HCT116 (cell line): ENCODE results near the gene AMBP. TPM values are rescaled to one million over a fixed set of nuclear protein-coding genes. Genes with fewer than 3 reads are reported as not detected.

Source experiments
- ATAC-seq: fragments of 200-7000 bp; cut with Tn5 transposase; 2 replicates; pipeline ENCODE4 v1.9.1; 2020; ENCODE audit warnings: mild to moderate bottlenecking, moderate library complexity
- BruUV-seq: library from RNA; stranded (reverse); fragments of 400-500 nt; replicated peaks from 2 replicates; lab custom pipeline; 2021; lab: Mats Ljungman, UMichigan
- CTCF ChIA-PET: fragments of 300-600 bp; sonication (Branson Sonifier 250); formaldehyde crosslinking; loops from one replicate; lab custom pipeline; 2021; ENCODE audit warnings: antibody characterized with exemption; lab: Charles Lee
- POLR2A ChIA-PET: fragments of 300-600, 350-600 bp; sonication (Branson Sonifier 250); formaldehyde crosslinking; loops from one replicate; lab custom pipeline; 2021; ENCODE audit warnings: antibody characterized with exemption; lab: Charles Lee
- RAD21 ChIA-PET, 2 experiments: fragments of 300-600 bp; sonication (Branson Sonifier 250); formaldehyde crosslinking; loops; one replicate each; lab custom pipeline; 2023; ENCODE audit warnings: low total read pairs in 2 of 2; ENCODE audit not compliant: uncharacterized antibody in 2 of 2, unreplicated experiment in 2 of 2, low non-redundant PET in 1 of 2; lab: Charles Lee
- DNase-seq: peaks from one replicate; pipeline ENCODE4 v3.0.0-alpha.2; 2010; ENCODE audit warnings: low read depth, low spot score
- H2AFZ ChIP-seq: fragments of 200-600 bp; shearing (Covaris generic), sonication (generic); 2 replicates; pipeline ENCODE4 v1.6.1; 2017; ENCODE audit warnings: low read depth, mixed run types, mixed read lengths, antibody characterized with exemption, low read length; ENCODE audit not compliant: poor library complexity, severe bottlenecking
- H3K27ac ChIP-seq: 2 replicates; pipeline ENCODE4 v1.5.1; 2012; ENCODE audit warnings: low read depth, low read length
- H3K27me3 ChIP-seq: fragments of 200-600 bp; sonication (generic); 2 replicates; pipeline ENCODE4 v1.6.1; 2016; ENCODE audit warnings: mixed run types, low read length, mixed read lengths; ENCODE audit not compliant: insufficient read depth
- H3K36me3 ChIP-seq, 2 experiments: fragments of 200-500 bp in 1 of 2; fragments of 200-600 bp in 1 of 2; sonication (Bioruptor generic) in 1 of 2; sonication (generic) in 1 of 2; 2 replicates each; pipeline versions ENCODE4 v1.5.1 to v1.6.1; 2014 to 2016; ENCODE audit warnings: low read length in 2 of 2, inconsistent platforms in 1 of 2, mixed read lengths in 1 of 2, mixed run types in 1 of 2; ENCODE audit not compliant: insufficient read depth in 2 of 2, control insufficient read depth in 1 of 2
- H3K4me1 ChIP-seq, 2 experiments: fragments of 200-600 bp in 1 of 2; sonication (generic) in 1 of 2; 2 replicates each; pipeline versions ENCODE4 v1.5.1 to v1.6.1; 2012 to 2017; ENCODE audit warnings: low read length in 2 of 2, inconsistent platforms in 1 of 2, mild to moderate bottlenecking in 1 of 2, mixed read lengths in 1 of 2, mixed run types in 1 of 2, moderate library complexity in 1 of 2; ENCODE audit not compliant: insufficient read depth in 2 of 2, control insufficient read depth in 1 of 2
- H3K4me2 ChIP-seq: fragments of 200-600 bp; sonication (generic); 2 replicates; pipeline ENCODE4 v1.6.1; 2017; ENCODE audit warnings: mixed run types, low read length, mixed read lengths
- H3K4me3 ChIP-seq, 2 experiments: fragments of 200-600 bp in 1 of 2; sonication (generic) in 1 of 2; replicated peaks in 1 of 2; 2 replicates each; pipeline ENCODE4 v1.5.1; 2011 to 2016; ENCODE audit warnings: low read length in 2 of 2, control low read depth in 1 of 2, low read depth in 1 of 2, mild to moderate bottlenecking in 1 of 2, mixed read lengths in 1 of 2, mixed run types in 1 of 2
- H3K79me2 ChIP-seq: fragments of 200-600 bp; sonication (generic); 2 replicates; pipeline ENCODE4 v1.6.1; 2017; ENCODE audit warnings: mild to moderate bottlenecking, mixed run types, low read length, moderate library complexity, mixed read lengths; ENCODE audit not compliant: insufficient read depth
- H3K9ac ChIP-seq: fragments of 200-600 bp; sonication (generic); 2 replicates; pipeline ENCODE4 v1.6.1; 2016; ENCODE audit warnings: low read length, mixed read lengths
- H3K9me2 ChIP-seq: fragments of 200-600 bp; sonication (generic), shearing (Covaris generic); 2 replicates; pipeline ENCODE4 v1.6.1; 2017; ENCODE audit warnings: mixed run types, mild to moderate bottlenecking, moderate library complexity; ENCODE audit not compliant: insufficient read depth
- H3K9me3 ChIP-seq, 2 experiments: fragments of 200-500 bp in 1 of 2; fragments of 200-600 bp in 1 of 2; sonication (Bioruptor generic) in 1 of 2; sonication (generic) in 1 of 2; 2 replicates each; pipeline ENCODE4 v1.6.1; 2014 to 2017; ENCODE audit warnings: low read length in 2 of 2, mixed read lengths in 2 of 2, inconsistent platforms in 1 of 2, low read depth in 1 of 2, mild to moderate bottlenecking in 1 of 2, mixed run types in 1 of 2, moderate library complexity in 1 of 2; ENCODE audit not compliant: control insufficient read depth in 1 of 2, insufficient read depth in 1 of 2
- H4K20me1 ChIP-seq: fragments of 200-600 bp; sonication (generic), shearing (Covaris generic); 2 replicates; pipeline ENCODE4 v1.6.1; 2017; ENCODE audit warnings: mixed run types, mild to moderate bottlenecking, moderate library complexity; ENCODE audit not compliant: insufficient read depth
- ATF3 ChIP-seq: IDR thresholded peaks from 2 replicates; pipeline ENCODE4 v1.6.1; 2012
- CBX3 ChIP-seq: IDR thresholded peaks from 2 replicates; pipeline ENCODE4 v1.6.1; 2012; ENCODE audit warnings: low read depth
- CEBPB ChIP-seq: IDR thresholded peaks from 2 replicates; pipeline ENCODE4 v1.6.1; 2012; ENCODE audit warnings: low read depth
- CTCF ChIP-seq, 3 experiments: fragments of 200-600 bp in 1 of 3; sonication (generic) in 1 of 3; IDR thresholded peaks in 2 of 3; conservative IDR thresholded peaks in 1 of 3; 2 replicates each; pipeline ENCODE4 v1.5.1; 2012 to 2017; ENCODE audit warnings: low read depth in 2 of 3, low read length in 2 of 3, antibody characterized with exemption in 1 of 3, borderline replicate concordance in 1 of 3, control low read depth in 1 of 3, mild to moderate bottlenecking in 1 of 3, mixed read lengths in 1 of 3, mixed run types in 1 of 3, moderate library complexity in 1 of 3; ENCODE audit not compliant: insufficient read depth in 1 of 3
- EGR1 ChIP-seq: IDR thresholded peaks from 2 replicates; pipeline ENCODE4 v1.6.1; 2012; ENCODE audit warnings: low read depth
- ELF1 ChIP-seq: IDR thresholded peaks from 2 replicates; pipeline ENCODE4 v1.6.1; 2012; ENCODE audit warnings: low read depth, borderline replicate concordance
- EZH2 ChIP-seq: fragments of 200-600 bp; sonication (generic); IDR thresholded peaks from 2 replicates; pipeline ENCODE4 v1.6.1; 2017; ENCODE audit warnings: antibody characterized with exemption, mixed run types
- EZH2phosphoT487 ChIP-seq: fragments of 200-600 bp; IDR thresholded peaks from 2 replicates; pipeline ENCODE4 v1.6.1; 2018; ENCODE audit warnings: antibody characterized with exemption, borderline replicate concordance
- FOSL1 ChIP-seq: IDR thresholded peaks from 2 replicates; pipeline ENCODE4 v1.6.1; 2012; ENCODE audit warnings: low read depth
- JUND ChIP-seq: IDR thresholded peaks from 2 replicates; pipeline ENCODE4 v1.6.1; 2012
- POLR2A ChIP-seq: IDR thresholded peaks from 2 replicates; pipeline ENCODE4 v1.7.0; 2011; ENCODE audit warnings: borderline replicate concordance; ENCODE audit not compliant: insufficient read depth, insufficient read length; ENCODE audit errors: extremely low read depth
- RAD21 ChIP-seq: IDR thresholded peaks from 2 replicates; pipeline ENCODE4 v1.6.1; 2012; ENCODE audit warnings: low read depth, mild to moderate bottlenecking
- SIN3A ChIP-seq: IDR thresholded peaks from 2 replicates; pipeline ENCODE4 v1.6.1; 2012; ENCODE audit warnings: low read depth
- SP1 ChIP-seq: IDR thresholded peaks from 2 replicates; pipeline ENCODE4 v1.6.1; 2012; ENCODE audit warnings: low read depth
- SRF ChIP-seq: IDR thresholded peaks from 2 replicates; pipeline ENCODE4 v1.6.1; 2012; ENCODE audit warnings: low read depth
- TCF7L2 ChIP-seq: IDR thresholded peaks from 2 replicates; pipeline ENCODE4 v1.7.0; 2011; ENCODE audit warnings: borderline replicate concordance, inconsistent platforms; ENCODE audit not compliant: insufficient read depth, insufficient read length; ENCODE audit errors: extremely low read depth
- ZFX ChIP-seq: fragments of 450-650 bp; IDR thresholded peaks from 2 replicates; pipeline ENCODE4 v1.6.1; 2017
- ZNF274 ChIP-seq: fragments of 200-500 bp; sonication (Bioruptor generic); IDR thresholded peaks from 2 replicates; pipeline ENCODE4 v1.6.1; 2014; ENCODE audit warnings: mild to moderate bottlenecking, low read depth, low read length, inconsistent platforms
- intact Hi-C: fragments of 100-400 bp; cut with micrococcal nuclease; formaldehyde crosslinking; loops from 2 replicates; pipeline ENCODE4 v1.10.0; 2022
- total RNA-seq: library from RNA; stranded (reverse); gene quantifications from one replicate; pipeline ENCODE4 v1.2.1, GENCODE V29; 2021; ENCODE audit not compliant: unreplicated experiment
- TF ChIP-seq, protein P1 (sequence below): IDR thresholded peaks from 2 replicates; pipeline ENCODE4 v1.6.1; 2012
- TF ChIP-seq, protein P2 (sequence below): IDR thresholded peaks from 2 replicates; pipeline ENCODE4 v1.6.1; 2011; ENCODE audit warnings: mild to moderate bottlenecking, low read length, moderate library complexity; ENCODE audit not compliant: insufficient replicate concordance; ENCODE audit errors: extremely low read depth

The AMBP gene
- total RNA-seq, 1 experiment from 2014 or later = 1.9 TPM

DNA sequence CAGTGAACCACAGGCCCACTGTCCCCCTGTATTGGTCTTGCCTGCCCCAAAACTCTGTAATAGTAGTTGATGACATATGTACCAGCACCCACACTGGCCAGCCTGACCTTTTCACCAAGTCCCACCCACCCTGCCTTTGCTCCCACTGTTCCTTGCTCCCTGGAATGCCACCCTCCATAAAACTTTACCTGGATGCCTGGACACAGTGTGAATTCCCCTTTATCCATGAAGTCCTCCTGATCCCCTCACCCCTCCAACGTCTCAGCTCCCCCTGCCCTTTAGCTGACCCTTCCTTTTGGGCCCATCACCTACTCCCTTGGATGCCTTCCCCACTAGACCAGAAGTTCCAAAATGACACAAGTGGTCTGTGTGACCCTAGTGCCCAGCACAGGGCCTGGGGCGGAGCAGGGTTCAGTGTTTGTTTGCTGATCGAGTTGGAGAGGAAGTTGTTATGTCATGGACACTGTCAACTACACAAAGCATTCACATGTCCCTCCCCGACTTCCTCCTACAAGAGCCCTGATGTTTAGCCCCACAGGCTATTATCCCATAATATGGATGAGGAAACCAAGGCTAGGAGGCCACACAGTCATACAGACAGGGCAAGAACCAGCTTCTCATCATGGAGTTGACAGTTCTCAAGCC is 16.1 kb downstream of the AMBP start:
- Histone ChIP-seq H2AFZ (no peak overlapping the region), H3K27me3 (0 out of 2 replicates have a peak, but pooled peaks cover 8% of the 10 kb centered on the region), H3K4me3 (no peak overlapping the region), H3K9me2 (no peaks in the 10 kb centered on the region), H4K20me1 (no peaks in the 10 kb centered on the region), H3K4me2 (no peak overlapping the region), H3K79me2 (no peaks in the 10 kb centered on the region), H3K27ac (no peak overlapping the region), H3K36me3 (no peaks in the 10 kb centered on the region), H3K9me3 (no peaks in the 10 kb centered on the region), H3K9ac (no peak overlapping the region), H3K4me1 (no peaks in the 10 kb centered on the region)
- TF ChIP-seq ELF1 (no peak), EZH2 (no peak), FOSL1 (no peak), SP1 (no peak), ZFX (no peak), TCF7L2 (no peak), EZH2phosphoT487 (no peak), ATF3 (no peak), CTCF (IDR thresholded peaks at IDR 0.05 in 2 of 3, conservative IDR thresholded peaks at IDR 0.05 in 1 of 3; ENCODE audit: borderline replicate concordance in 1 of 3, insufficient read depth in 1 of 3, low read depth in 2 of 3, low read length in 2 of 3) (no peak), POLR2A (no peak), CBX3 (no peak), SRF (no peak), RAD21 (no peak), ZNF274 (no peak), SIN3A (no peak), JUND (no peak), CEBPB (no peak), EGR1 (no peak)
- TF ChIP-seq, protein P1, sequence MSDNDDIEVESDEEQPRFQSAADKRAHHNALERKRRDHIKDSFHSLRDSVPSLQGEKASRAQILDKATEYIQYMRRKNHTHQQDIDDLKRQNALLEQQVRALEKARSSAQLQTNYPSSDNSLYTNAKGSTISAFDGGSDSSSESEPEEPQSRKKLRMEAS = no peak
- TF ChIP-seq, protein P2, sequence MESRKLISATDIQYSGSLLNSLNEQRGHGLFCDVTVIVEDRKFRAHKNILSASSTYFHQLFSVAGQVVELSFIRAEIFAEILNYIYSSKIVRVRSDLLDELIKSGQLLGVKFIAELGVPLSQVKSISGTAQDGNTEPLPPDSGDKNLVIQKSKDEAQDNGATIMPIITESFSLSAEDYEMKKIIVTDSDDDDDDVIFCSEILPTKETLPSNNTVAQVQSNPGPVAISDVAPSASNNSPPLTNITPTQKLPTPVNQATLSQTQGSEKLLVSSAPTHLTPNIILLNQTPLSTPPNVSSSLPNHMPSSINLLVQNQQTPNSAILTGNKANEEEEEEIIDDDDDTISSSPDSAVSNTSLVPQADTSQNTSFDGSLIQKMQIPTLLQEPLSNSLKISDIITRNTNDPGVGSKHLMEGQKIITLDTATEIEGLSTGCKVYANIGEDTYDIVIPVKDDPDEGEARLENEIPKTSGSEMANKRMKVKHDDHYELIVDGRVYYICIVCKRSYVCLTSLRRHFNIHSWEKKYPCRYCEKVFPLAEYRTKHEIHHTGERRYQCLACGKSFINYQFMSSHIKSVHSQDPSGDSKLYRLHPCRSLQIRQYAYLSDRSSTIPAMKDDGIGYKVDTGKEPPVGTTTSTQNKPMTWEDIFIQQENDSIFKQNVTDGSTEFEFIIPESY = no peak
- intact Hi-C loops = no loop called here
- CTCF ChIA-PET = no interaction called here
- BruUV-seq = no TSS peak
- RAD21 ChIA-PET = no interaction called here
- ATAC-seq = no peak
- POLR2A ChIA-PET = no interaction called here
- no peak for DNase-seq
